ENCODE measurements around the gene FMNL2. TPM values are rescaled to one million over a fixed set of nuclear protein-coding genes. Genes with fewer than 3 reads are reported as not detected.
"Not testable (repeated sequence)": the region's sequence is repeated elsewhere in the genome, so short reads cannot be mapped to it uniquely, and the experiment has no call there.

Gene FMNL2
- 22.3 and 22.7 TPM in 2 replicates for total RNA-seq (2014; rRNA removed; shearing (Covaris generic))

DNA sequence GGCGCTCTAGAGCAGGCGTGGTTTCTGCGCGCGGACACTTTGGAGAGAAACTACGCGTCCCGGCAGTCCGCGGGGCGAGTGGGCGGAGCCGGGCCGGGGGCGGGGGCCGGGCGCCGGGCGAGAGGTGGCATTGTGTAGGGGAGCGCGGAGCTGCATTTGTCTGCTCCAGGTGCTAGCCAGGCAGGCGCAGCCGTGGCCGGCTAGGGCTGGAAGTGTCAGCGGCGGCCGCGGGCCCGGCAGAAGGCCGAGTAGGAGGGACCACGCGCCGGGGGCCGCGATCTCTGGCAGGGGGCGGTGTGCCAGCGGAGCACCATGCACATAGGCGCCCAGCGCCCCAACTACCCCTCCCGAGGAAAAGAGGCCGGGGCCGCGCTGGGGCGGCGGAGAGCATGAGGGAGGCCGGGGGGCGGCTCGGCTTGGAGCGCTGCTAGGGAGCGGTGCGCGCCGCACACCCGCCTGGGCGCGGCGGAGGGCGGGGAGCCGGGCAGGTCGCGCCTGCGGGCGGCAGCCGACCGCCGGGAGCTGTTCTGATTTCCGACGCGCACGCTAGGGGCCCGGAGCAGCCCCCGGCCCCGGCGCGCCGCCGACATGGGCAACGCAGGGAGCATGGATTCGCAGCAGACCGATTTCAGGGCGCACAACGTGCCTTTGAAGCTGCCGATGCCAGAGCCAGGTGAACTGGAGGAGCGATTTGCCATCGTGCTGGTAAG, at the start of gene FMNL2:
Gene FMNL2, plus strand, starts transcription at position 159 of the 710 bp plus-strand sequence.
- Histone ChIP-seq H3K27me3 (no peaks in the 10 kb centered on the region), H3K4me1 (no peaks in the 10 kb centered on the region)
- peak; percentile 85 to 90 for DNase-seq

GRCh38 chr2:152292991-152293390, 42.0 kb upstream of the FMNL2 start:
- DNase-seq = no peak
- no peak overlapping the region for H3K4me3 ChIP-seq
- H3K27me3 ChIP-seq = no peaks in the 10 kb centered on the region
- no peaks in the 10 kb centered on the region for H3K36me3 ChIP-seq
- H3K4me1 ChIP-seq = no peaks in the 10 kb centered on the region
- no peak overlapping the region for H3K27ac ChIP-seq
- H3K9me3 ChIP-seq (replicated peaks) = no peaks in the 10 kb centered on the region

More for the DNA sequence above, at the start of gene FMNL2:
- peak within 1 kb of the TSS; percentile 7; the same call in 1 of the 2 replicates for H3K27ac ChIP-seq
- peak within 1 kb of the TSS; percentile 82 for H3K4me3 ChIP-seq
- H3K9me3 ChIP-seq (replicated peaks) = no peaks in the 10 kb centered on the region
- H3K36me3 ChIP-seq = no peaks in the 10 kb centered on the region

- no peaks in the 10 kb centered on the region for H3K9me3 ChIP-seq (replicated peaks)
- no peak overlapping the region for H3K4me3 ChIP-seq
- H3K27me3 ChIP-seq = no peaks in the 10 kb centered on the region
- no peak overlapping the region for H3K27ac ChIP-seq
- no peak for DNase-seq
- H3K4me1 ChIP-seq = no peaks in the 10 kb centered on the region
- H3K36me3 ChIP-seq = no peaks in the 10 kb centered on the region
These were observed 37.3 kb upstream of the FMNL2 start for GRCh38 chr2:152297715-152298114.

GRCh38 chr2:152298754-152299153, 36.2 kb upstream of the FMNL2 start:
- no peak overlapping the region for H3K27ac ChIP-seq
- H3K4me3 ChIP-seq = no peak overlapping the region
- H3K36me3 ChIP-seq = no peaks in the 10 kb centered on the region
- H3K4me1 ChIP-seq = no peaks in the 10 kb centered on the region
- H3K9me3 ChIP-seq (replicated peaks) = no peaks in the 10 kb centered on the region
- no peak for DNase-seq
- no peaks in the 10 kb centered on the region for H3K27me3 ChIP-seq

DNA sequence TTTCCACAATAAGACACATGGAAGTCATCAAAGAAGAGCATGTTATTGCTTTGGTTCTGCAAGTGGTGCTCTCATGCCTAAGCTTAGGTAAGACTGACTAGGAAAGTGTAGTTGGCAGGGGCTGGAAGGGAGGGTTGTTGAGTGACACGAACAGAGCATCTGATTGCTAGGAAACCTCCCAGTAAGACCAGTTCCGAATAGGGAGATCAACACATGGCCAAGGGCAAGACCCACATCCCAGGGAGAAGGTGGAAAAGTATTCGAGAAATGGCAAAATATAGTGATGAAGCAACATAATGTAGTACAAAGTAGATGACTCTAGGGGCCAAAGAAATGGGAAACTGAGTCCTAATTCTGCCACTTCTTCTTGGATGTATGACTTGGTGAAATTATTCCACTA, 33.8 kb upstream of the FMNL2 start:
- Histone ChIP-seq H3K36me3 (no peaks in the 10 kb centered on the region), H3K27ac (no peak overlapping the region), H3K27me3 (no peaks in the 10 kb centered on the region), H3K4me3 (no peak overlapping the region), H3K9me3 (replicated peaks) (no peaks in the 10 kb centered on the region), H3K4me1 (no peaks in the 10 kb centered on the region)
- no peak for DNase-seq

DNA sequence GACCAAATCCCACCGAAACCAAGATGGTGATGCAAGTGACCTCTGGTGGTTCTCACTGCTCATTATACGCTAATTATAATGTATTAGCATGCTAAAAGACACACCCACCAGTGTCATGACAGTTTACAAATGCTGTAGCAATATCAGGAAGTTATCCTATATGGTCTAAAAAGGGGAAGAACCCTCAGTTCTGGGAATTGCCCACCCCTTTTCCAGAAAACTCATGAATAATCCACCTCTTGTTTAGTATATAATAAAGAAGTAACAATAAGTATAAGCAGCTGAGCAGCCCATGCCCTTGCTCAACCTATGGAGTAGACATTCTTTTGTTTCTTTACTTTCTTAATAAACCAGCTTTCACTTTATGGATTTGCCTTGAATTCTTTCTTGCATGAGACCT, 31.0 kb upstream of the FMNL2 start:
- H3K4me3 ChIP-seq = no peak overlapping the region
- H3K4me1 ChIP-seq = no peaks in the 10 kb centered on the region
- no peaks in the 10 kb centered on the region for H3K27me3 ChIP-seq
- no peak overlapping the region for H3K27ac ChIP-seq
- H3K9me3 ChIP-seq (replicated peaks) = no peaks in the 10 kb centered on the region
- no peak for DNase-seq
- H3K36me3 ChIP-seq = no peaks in the 10 kb centered on the region

DNA sequence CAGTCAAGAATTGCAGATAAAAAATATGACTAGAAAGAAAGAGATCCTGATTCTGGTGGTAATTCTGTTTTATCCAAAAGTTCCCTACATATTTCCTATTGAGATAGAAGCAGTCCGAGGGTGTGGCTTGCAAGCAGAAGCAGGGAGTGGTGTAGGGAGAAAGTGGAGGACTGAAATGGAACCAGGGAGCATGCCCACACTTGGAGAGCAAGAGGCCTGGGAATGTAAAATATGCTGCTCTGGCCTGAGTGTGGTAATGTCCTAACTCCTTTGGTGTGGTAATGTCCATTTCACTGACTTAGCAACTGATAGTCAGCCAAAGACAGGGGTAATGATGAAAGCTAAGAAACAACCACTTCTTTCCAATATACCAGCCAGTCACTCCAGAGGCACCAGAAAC, 30.1 kb upstream of the FMNL2 start:
- Histone ChIP-seq H3K9me3 (replicated peaks) (no peaks in the 10 kb centered on the region), H3K4me1 (no peaks in the 10 kb centered on the region), H3K4me3 (no peak overlapping the region), H3K36me3 (no peaks in the 10 kb centered on the region), H3K27ac (no peak overlapping the region), H3K27me3 (no peaks in the 10 kb centered on the region)
- no peak for DNase-seq

DNA sequence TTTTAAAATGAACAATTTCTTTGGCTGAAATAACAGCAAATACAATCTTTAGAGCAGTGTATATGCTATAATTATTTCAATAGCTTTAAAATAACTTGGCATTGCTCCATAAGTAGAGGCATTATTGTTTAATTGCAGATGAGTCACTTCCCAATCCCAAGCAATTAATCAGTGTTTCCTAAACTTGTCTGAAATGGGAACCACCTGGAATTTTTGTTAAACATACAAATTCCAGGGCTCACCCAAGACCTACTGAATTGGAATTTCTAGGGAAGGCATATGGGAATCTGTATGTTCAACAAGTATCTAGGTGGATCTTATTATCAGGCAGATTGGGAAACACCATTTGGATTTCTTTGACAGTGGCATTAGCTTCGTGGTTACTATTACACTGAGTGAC, 27.1 kb upstream of the FMNL2 start:
- no peak for DNase-seq
- no peak overlapping the region for H3K4me3 ChIP-seq
- no peaks in the 10 kb centered on the region for H3K9me3 ChIP-seq (replicated peaks)
- H3K36me3 ChIP-seq = no peaks in the 10 kb centered on the region
- no peaks in the 10 kb centered on the region for H3K27me3 ChIP-seq
- H3K4me1 ChIP-seq = no peaks in the 10 kb centered on the region
- H3K27ac ChIP-seq = no peak overlapping the region

GRCh38 chr2:152309352-152310214, 25.4 kb upstream of the FMNL2 start:
- no peak for DNase-seq
- H3K27ac ChIP-seq = no peak overlapping the region
- H3K9me3 ChIP-seq (replicated peaks) = no peaks in the 10 kb centered on the region
- H3K4me1 ChIP-seq = no peaks in the 10 kb centered on the region
- H3K36me3 ChIP-seq = no peaks in the 10 kb centered on the region
- no peaks in the 10 kb centered on the region for H3K27me3 ChIP-seq
- H3K4me3 ChIP-seq = no peak overlapping the region

- Histone ChIP-seq H3K4me3 (no peak overlapping the region), H3K27ac (no peak overlapping the region), H3K27me3 (no peaks in the 10 kb centered on the region), H3K36me3 (no peaks in the 10 kb centered on the region), H3K4me1 (no peaks in the 10 kb centered on the region), H3K9me3 (replicated peaks) (no peaks in the 10 kb centered on the region)
- DNase-seq = peak; percentile 17 to 40
These were observed 15.0 kb upstream of the FMNL2 start for GRCh38 chr2:152319822-152320570.

GRCh38 chr2:152320814-152321213, 14.2 kb upstream of the FMNL2 start:
- H3K4me1 ChIP-seq = no peaks in the 10 kb centered on the region
- no peaks in the 10 kb centered on the region for H3K27me3 ChIP-seq
- H3K36me3 ChIP-seq = no peaks in the 10 kb centered on the region
- DNase-seq = no peak
- no peak overlapping the region for H3K27ac ChIP-seq
- no peaks in the 10 kb centered on the region for H3K9me3 ChIP-seq (replicated peaks)
- no peak overlapping the region for H3K4me3 ChIP-seq

GRCh38 chr2:152322222-152322621, 12.8 kb upstream of the FMNL2 start:
- DNase-seq = no peak
- Histone ChIP-seq H3K4me1 (no peaks in the 10 kb centered on the region), H3K27ac (no peak overlapping the region)

DNA sequence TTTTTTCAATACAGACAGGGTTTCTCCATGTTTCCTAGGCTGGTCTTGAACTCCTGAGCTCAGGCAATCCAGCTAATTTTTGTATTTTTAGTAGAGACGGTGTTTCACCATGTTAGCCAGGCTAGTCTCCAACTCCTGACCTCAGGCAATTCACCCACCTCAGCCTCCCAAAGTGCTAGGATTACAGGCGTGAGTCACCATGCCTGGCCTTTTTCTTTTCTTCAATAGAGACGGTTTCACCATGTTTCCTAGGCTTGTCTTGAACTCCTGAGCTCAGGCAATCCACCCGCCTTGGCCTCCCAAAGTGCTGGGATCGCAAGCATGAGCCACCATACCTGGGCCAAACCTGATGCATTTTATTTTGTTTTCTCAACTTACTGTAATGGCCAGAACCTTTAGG, 9.8 kb upstream of the FMNL2 start:
- H3K27ac ChIP-seq; H3K9me3 ChIP-seq (replicated peaks); H3K27me3 ChIP-seq; DNase-seq; H3K4me1 ChIP-seq; H3K36me3 ChIP-seq; H3K4me3 ChIP-seq: not testable (repeated sequence)

More at GRCh38 chr2:152322222-152322621, 12.8 kb upstream of the FMNL2 start:
- no peak overlapping the region for H3K4me3 ChIP-seq
- no peaks in the 10 kb centered on the region for H3K36me3 ChIP-seq
- H3K9me3 ChIP-seq (replicated peaks) = no peaks in the 10 kb centered on the region
- H3K27me3 ChIP-seq = no peaks in the 10 kb centered on the region

- Histone ChIP-seq H3K27me3 (no peaks in the 10 kb centered on the region), H3K4me1 (no peaks in the 10 kb centered on the region), H3K9me3 (replicated peaks) (no peaks in the 10 kb centered on the region), H3K4me3 (no peak overlapping the region), H3K27ac (no peak overlapping the region), H3K36me3 (no peaks in the 10 kb centered on the region)
- no peak for DNase-seq
These were observed 8.3 kb upstream of the FMNL2 start for GRCh38 chr2:152326710-152327109.

GRCh38 chr2:152328013-152328412, 7.0 kb upstream of the FMNL2 start:
- Histone ChIP-seq H3K27ac (no peak overlapping the region), H3K27me3 (no peaks in the 10 kb centered on the region), H3K4me1 (no peaks in the 10 kb centered on the region), H3K36me3 (no peaks in the 10 kb centered on the region), H3K4me3 (no peak overlapping the region), H3K9me3 (replicated peaks) (no peaks in the 10 kb centered on the region)
- no peak for DNase-seq
